Activated CD4-positive, alpha-beta memory T cell treated with anti-CD3 and anti-CD28 coated beads for 36 hours (primary cell): ENCODE measurements around the gene PERCC1. TPM values are rescaled to one million over a fixed set of nuclear protein-coding genes. Genes with fewer than 3 reads are reported as not detected.
"Not testable (repeated sequence)": the region's sequence is repeated elsewhere in the genome, so short reads cannot be mapped to it uniquely, and the experiment has no call there.

Source experiments
- CTCF ChIA-PET: fragments of 350-600 bp; sonication (Branson Sonifier 250); formaldehyde crosslinking; loops from one replicate; lab custom pipeline; 2021; ENCODE audit warnings: antibody characterized with exemption, inconsistent platforms; lab: Charles Lee
- POLR2A ChIA-PET: fragments of 350-600 bp; sonication (Branson Sonifier 250); formaldehyde crosslinking; loops from one replicate; lab custom pipeline; 2021; ENCODE audit warnings: antibody characterized with exemption; lab: Charles Lee
- DNase-seq: peaks from one replicate; pipeline ENCODE4 v3.0.0-alpha.2; 2020
- H3K27ac Mint-ChIP-seq: one replicate; pipeline ENCODE4 v1.8.0; 2021; ENCODE audit warnings: mixed read lengths
- H3K27me3 Mint-ChIP-seq: one replicate; pipeline ENCODE4 v1.8.0; 2021; ENCODE audit warnings: mixed read lengths
- H3K36me3 Mint-ChIP-seq: one replicate; pipeline ENCODE4 v1.8.0; 2021; ENCODE audit warnings: mixed read lengths
- H3K4me1 Mint-ChIP-seq: one replicate; pipeline ENCODE4 v1.8.0; 2021; ENCODE audit warnings: low read depth, mixed read lengths
- H3K4me3 Mint-ChIP-seq: one replicate; pipeline ENCODE4 v1.8.0; 2021; ENCODE audit warnings: mild to moderate bottlenecking, mixed read lengths
- H3K9me3 Mint-ChIP-seq: one replicate; pipeline ENCODE4 v1.8.0; 2021; ENCODE audit warnings: mixed read lengths
- intact Hi-C: fragments of 100-400 bp; cut with micrococcal nuclease; formaldehyde crosslinking; loops from one replicate; pipeline ENCODE4 v1.15.1; 2023
- total RNA-seq, 2 experiments: library from RNA; stranded (reverse); gene quantifications; one replicate each; pipeline ENCODE4 v1.2.3, GENCODE V29; 2021

Gene PERCC1
- total RNA-seq, 2 experiments from 2014 or later: not detected

- H3K9me3 Mint-ChIP-seq, DNase-seq, H3K27ac Mint-ChIP-seq, CTCF ChIA-PET, intact Hi-C loops, H3K4me3 Mint-ChIP-seq, H3K27me3 Mint-ChIP-seq, H3K36me3 Mint-ChIP-seq: not testable (repeated sequence)
- POLR2A ChIA-PET: interaction anchor here (0.6 kb wide), 1 partner anchor 12 kb away, joined by 3 read pairs; no protein-coding TSS in a partner anchor
- H3K4me1 Mint-ChIP-seq: peaks cover 25% of the 10 kb centered on the region
These were observed 38.3 kb downstream of the PERCC1 start for GRCh38 chr16:1469141-1469540.

- intact Hi-C loops: no loop called here
- POLR2A ChIA-PET: no interaction called here
- DNase-seq: no peak
- CTCF ChIA-PET: no interaction called here
- H3K36me3 Mint-ChIP-seq: peaks cover 2% of the 10 kb centered on the region
- H3K4me1 Mint-ChIP-seq: peaks cover 27% of the 10 kb centered on the region
- H3K27me3 Mint-ChIP-seq: no peaks in the 10 kb centered on the region
- H3K27ac Mint-ChIP-seq: no peak overlapping the region
- no peaks in the 10 kb centered on the region for H3K9me3 Mint-ChIP-seq
- H3K4me3 Mint-ChIP-seq: no peak overlapping the region
These were observed 38.9 kb downstream of the PERCC1 start for GRCh38 chr16:1469693-1470201.

GRCh38 chr16:1470481-1471251, 39.8 kb downstream of the PERCC1 start:
- Mint-ChIP-seq H3K4me1 (peaks cover 31% of the 10 kb centered on the region), H3K9me3 (no peaks in the 10 kb centered on the region), H3K27ac (no peak overlapping the region), H3K27me3 (no peaks in the 10 kb centered on the region), H3K36me3 (peaks cover 1% of the 10 kb centered on the region), H3K4me3 (no peak overlapping the region)
- CTCF ChIA-PET: interaction anchor here (1.0 kb wide), 1 partner anchor 107 kb away, joined by 3 read pairs; no protein-coding TSS in a partner anchor
- no peak for DNase-seq
- intact Hi-C loops: no loop called here
- POLR2A ChIA-PET: no interaction called here

GRCh38 chr16:1471569-1472194, 40.8 kb downstream of the PERCC1 start:
- Mint-ChIP-seq H3K27me3 (no peaks in the 10 kb centered on the region), H3K9me3 (no peaks in the 10 kb centered on the region), H3K27ac (no peak overlapping the region), H3K4me1 (peaks cover 34% of the 10 kb centered on the region), H3K36me3 (peaks cover 1% of the 10 kb centered on the region), H3K4me3 (no peak overlapping the region)
- intact Hi-C loops: no loop called here
- POLR2A ChIA-PET: no interaction called here
- DNase-seq: no peak
- CTCF ChIA-PET: interaction anchor here (1.0 kb wide), 1 partner anchor 108 kb away, joined by 3 read pairs; no protein-coding TSS in a partner anchor

GRCh38 chr16:1472974-1473373, 42.1 kb downstream of the PERCC1 start:
- DNase-seq: no peak
- H3K9me3 Mint-ChIP-seq: no peaks in the 10 kb centered on the region
- H3K4me1 Mint-ChIP-seq: peaks cover 34% of the 10 kb centered on the region
- intact Hi-C loops: no loop called here
- no peaks in the 10 kb centered on the region for H3K27me3 Mint-ChIP-seq
- peaks cover 1% of the 10 kb centered on the region for H3K36me3 Mint-ChIP-seq
- peak overlapping the region; percentile 37 for H3K4me3 Mint-ChIP-seq
- ChIA-PET POLR2A (no interaction called here), CTCF (no interaction called here)
- H3K27ac Mint-ChIP-seq: no peak overlapping the region

- H3K9me3 Mint-ChIP-seq: no peaks in the 10 kb centered on the region
- CTCF ChIA-PET: no interaction called here
- no peak overlapping the region for H3K27ac Mint-ChIP-seq
- no peak for DNase-seq
- peaks cover 34% of the 10 kb centered on the region for H3K4me1 Mint-ChIP-seq
- peaks cover 1% of the 10 kb centered on the region for H3K36me3 Mint-ChIP-seq
- H3K27me3 Mint-ChIP-seq: no peaks in the 10 kb centered on the region
- intact Hi-C loops: no loop called here
- POLR2A ChIA-PET: no interaction called here
- H3K4me3 Mint-ChIP-seq: peak overlapping the region; percentile 82
These were observed 43.4 kb downstream of the PERCC1 start for GRCh38 chr16:1474082-1474795.

- Mint-ChIP-seq H3K9me3 (no peaks in the 10 kb centered on the region), H3K27me3 (no peaks in the 10 kb centered on the region), H3K27ac (peak within 1 kb of the TSS; percentile 80), H3K4me3 (peak within 1 kb of the TSS; percentile 82), H3K4me1 (peaks cover 30% of the 10 kb centered on the region), H3K36me3 (peaks cover 1% of the 10 kb centered on the region)
- intact Hi-C loops: no loop called here
- ChIA-PET CTCF (no interaction called here), POLR2A (interaction anchor here (1.1 to 1.5 kb wide), 2 partner anchors 17 to 203 kb away, joined by 3 read pairs; partner anchors contain the start of gene JPT2)
- DNase-seq: peak; percentile 94
These were observed 44.1 kb downstream of the PERCC1 start, which contains the start of gene CLCN7 for GRCh38 chr16:1474796-1475551. TSS of gene CLCN7 (minus strand) at chr16:1475028. CDS start at chr16:1474974, 54 bp downstream.

- DNase-seq: no peak
- ChIA-PET POLR2A (interaction anchor here (1.1 to 1.5 kb wide), 2 partner anchors 16 to 202 kb away, joined by 3 read pairs; partner anchors contain the start of gene JPT2), CTCF (interaction anchor here (0.8 kb wide), 1 partner anchor 68 kb away, joined by 5 read pairs; no protein-coding TSS in a partner anchor)
- intact Hi-C loops: no loop called here
- Mint-ChIP-seq H3K27me3 (no peaks in the 10 kb centered on the region), H3K4me1 (peaks cover 25% of the 10 kb centered on the region), H3K4me3 (peak overlapping the region; percentile 82), H3K27ac (peak overlapping the region; percentile 80), H3K36me3 (peaks cover 1% of the 10 kb centered on the region), H3K9me3 (no peaks in the 10 kb centered on the region)
These were observed 44.8 kb downstream of the PERCC1 start for GRCh38 chr16:1475552-1476114.

- H3K27ac Mint-ChIP-seq: no peak overlapping the region
- no peak overlapping the region for H3K4me3 Mint-ChIP-seq
- H3K4me1 Mint-ChIP-seq: peaks cover 16% of the 10 kb centered on the region
- H3K27me3 Mint-ChIP-seq: no peaks in the 10 kb centered on the region
- DNase-seq: no peak
- peaks cover 1% of the 10 kb centered on the region for H3K36me3 Mint-ChIP-seq
- H3K9me3 Mint-ChIP-seq: no peaks in the 10 kb centered on the region
- POLR2A ChIA-PET: no interaction called here
- intact Hi-C loops: no loop called here
- CTCF ChIA-PET: interaction anchor here (0.7 kb wide), 1 partner anchor 19 kb away, joined by 4 read pairs; no protein-coding TSS in a partner anchor
These were observed 46.2 kb downstream of the PERCC1 start for GRCh38 chr16:1477033-1477432.

GRCh38 chr16:1478937-1479336, 48.1 kb downstream of the PERCC1 start:
- peaks cover 11% of the 10 kb centered on the region for H3K4me1 Mint-ChIP-seq
- intact Hi-C loops, H3K9me3 Mint-ChIP-seq, H3K4me3 Mint-ChIP-seq, H3K36me3 Mint-ChIP-seq, H3K27ac Mint-ChIP-seq, CTCF ChIA-PET, DNase-seq, POLR2A ChIA-PET, H3K27me3 Mint-ChIP-seq: not testable (repeated sequence)
